Measurements from ENCODE around the gene RUNX2.

RUNX2 gene

DNA sequence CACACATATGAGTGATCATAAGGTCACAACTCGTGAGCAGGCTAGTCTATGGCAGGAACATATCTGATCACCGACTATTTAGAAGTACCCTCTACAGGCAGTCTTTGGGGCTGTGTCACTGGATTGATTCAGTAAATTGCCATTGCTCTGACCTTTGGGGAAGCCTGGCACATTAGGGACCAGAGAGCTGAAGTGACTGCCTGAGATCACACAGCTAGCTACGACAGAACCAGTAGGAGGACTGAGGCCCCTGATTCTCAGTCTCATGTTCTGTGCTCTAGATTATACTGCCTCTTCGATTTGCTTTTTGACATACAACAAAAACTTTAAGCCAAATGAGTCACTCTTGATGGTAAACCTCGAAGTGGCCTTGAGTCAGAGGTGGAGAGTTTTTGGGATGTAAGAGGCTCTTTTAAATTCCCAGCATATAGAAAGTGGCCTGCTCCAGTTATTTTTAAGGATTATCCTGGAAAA is 297.1 kb downstream of the RUNX2 start:
- TF ChIP-seq, protein P1, sequence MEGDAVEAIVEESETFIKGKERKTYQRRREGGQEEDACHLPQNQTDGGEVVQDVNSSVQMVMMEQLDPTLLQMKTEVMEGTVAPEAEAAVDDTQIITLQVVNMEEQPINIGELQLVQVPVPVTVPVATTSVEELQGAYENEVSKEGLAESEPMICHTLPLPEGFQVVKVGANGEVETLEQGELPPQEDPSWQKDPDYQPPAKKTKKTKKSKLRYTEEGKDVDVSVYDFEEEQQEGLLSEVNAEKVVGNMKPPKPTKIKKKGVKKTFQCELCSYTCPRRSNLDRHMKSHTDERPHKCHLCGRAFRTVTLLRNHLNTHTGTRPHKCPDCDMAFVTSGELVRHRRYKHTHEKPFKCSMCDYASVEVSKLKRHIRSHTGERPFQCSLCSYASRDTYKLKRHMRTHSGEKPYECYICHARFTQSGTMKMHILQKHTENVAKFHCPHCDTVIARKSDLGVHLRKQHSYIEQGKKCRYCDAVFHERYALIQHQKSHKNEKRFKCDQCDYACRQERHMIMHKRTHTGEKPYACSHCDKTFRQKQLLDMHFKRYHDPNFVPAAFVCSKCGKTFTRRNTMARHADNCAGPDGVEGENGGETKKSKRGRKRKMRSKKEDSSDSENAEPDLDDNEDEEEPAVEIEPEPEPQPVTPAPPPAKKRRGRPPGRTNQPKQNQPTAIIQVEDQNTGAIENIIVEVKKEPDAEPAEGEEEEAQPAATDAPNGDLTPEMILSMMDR (IDR thresholded peaks at IDR 0.05; ENCODE audit: low read depth, low read length): no peak
- TF ChIP-seq, protein P2, sequence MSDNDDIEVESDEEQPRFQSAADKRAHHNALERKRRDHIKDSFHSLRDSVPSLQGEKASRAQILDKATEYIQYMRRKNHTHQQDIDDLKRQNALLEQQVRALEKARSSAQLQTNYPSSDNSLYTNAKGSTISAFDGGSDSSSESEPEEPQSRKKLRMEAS (IDR thresholded peaks at IDR 0.05; ENCODE audit: low read depth, low read length): no peak
- no peak for TF ChIP-seq POLR2A (IDR thresholded peaks at IDR 0.05; ENCODE audit: extremely low read depth, insufficient read length)
- no peak for TF ChIP-seq MYC (IDR thresholded peaks at IDR 0.05; ENCODE audit: low read depth, low read length)
- no peak overlapping the region for H3K4me3 ChIP-seq (ENCODE audit: low read depth, low read length)
- peak; percentile 65 for DNase-seq (ENCODE audit: low read depth)

DNA sequence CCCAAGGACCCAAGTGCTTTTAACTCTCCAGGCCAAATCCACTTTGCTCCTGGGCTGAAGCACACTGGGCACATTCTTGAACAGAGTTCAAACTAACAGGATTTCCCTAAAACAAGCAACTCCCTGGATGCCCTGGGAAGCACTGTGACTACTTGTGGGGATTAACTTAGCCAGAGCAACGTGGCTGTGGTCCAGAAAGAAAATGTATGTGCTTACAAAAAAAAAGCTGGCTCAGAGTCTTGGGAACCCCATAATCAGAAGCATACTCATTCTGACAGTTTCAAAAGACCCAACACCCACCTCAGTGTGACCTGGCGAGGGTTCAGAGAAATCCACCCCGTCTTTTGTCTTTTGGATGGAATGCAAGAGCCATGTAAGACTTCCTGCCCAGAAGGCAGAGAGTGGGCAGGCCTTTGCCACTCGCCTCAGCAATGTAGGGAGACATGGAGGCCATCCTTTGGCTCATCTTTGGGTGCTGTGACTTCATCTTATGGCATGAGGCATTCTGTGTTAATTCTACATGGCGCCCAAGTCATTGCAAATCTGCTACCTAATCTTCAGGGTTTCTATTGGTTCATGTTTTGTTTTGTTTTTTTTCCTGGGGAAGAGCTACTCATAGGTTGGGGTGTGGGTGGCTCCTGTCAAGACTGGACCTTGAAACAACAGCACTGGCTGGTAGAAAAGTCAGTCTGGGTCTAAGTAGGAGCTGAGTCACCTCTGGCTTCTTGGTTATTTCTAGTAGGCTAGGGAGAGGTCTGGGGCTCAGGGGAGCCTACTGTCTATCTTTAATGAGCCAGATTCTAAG is 298.2 kb downstream of the RUNX2 start:
- DNase-seq (ENCODE audit: low read depth): peak; percentile 93
- TF ChIP-seq, protein P2 (IDR thresholded peaks at IDR 0.05; ENCODE audit: low read depth, low read length): no peak
- TF ChIP-seq POLR2A (IDR thresholded peaks at IDR 0.05; ENCODE audit: extremely low read depth, insufficient read length) (no peak), MYC (IDR thresholded peaks at IDR 0.05; ENCODE audit: low read depth, low read length) (no peak)
- TF ChIP-seq, protein P1 (IDR thresholded peaks at IDR 0.05; ENCODE audit: low read depth, low read length): no peak
- H3K4me3 ChIP-seq (ENCODE audit: low read depth, low read length): no peak overlapping the region

DNA sequence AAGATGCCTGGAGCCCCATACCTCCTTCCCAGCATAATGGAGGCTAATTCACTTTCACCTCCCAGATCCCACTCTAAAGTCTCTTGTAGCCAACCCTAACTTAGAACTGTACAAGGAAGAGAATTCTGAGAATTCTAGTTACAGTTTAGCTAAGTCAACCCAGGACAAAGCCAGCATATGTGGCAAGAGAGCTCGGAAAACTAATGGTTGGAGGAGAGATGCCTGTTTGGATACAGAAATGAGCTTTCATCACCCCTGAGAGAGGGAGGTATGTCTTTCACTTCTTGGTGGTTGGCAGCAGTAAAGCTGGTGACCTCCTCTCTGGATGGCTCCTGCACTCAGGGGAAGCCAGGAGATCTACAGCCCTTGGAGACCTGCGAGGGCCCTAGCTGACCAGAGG is 302.2 kb downstream of the RUNX2 start:
- no peak overlapping the region for H3K4me3 ChIP-seq (ENCODE audit: low read depth, low read length)
- DNase-seq (ENCODE audit: low read depth): no peak
- TF ChIP-seq, protein P2 (IDR thresholded peaks at IDR 0.05; ENCODE audit: low read depth, low read length): no peak
- TF ChIP-seq, protein P1 (IDR thresholded peaks at IDR 0.05; ENCODE audit: low read depth, low read length): no peak
- TF ChIP-seq MYC (IDR thresholded peaks at IDR 0.05; ENCODE audit: low read depth, low read length) (no peak), POLR2A (IDR thresholded peaks at IDR 0.05; ENCODE audit: extremely low read depth, insufficient read length) (no peak)

DNA sequence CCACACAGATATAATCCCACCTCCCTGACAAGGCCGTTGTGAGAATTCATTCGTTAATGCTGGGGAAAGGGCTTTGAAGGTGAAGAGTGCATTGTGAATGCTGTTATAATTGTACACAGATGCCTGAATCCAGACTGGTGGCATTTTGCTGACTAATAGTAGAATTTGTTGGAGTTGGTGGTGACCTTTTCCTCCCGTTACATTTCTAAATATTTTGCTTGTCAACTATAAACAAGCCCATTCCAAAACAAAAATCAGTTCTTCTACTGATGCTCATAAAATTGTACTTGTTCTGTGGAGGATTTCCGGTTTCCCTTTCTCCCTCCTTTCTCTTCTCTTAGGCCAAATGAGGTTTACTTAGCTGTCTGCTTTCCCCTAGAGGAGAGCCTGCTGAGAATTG is 302.7 kb downstream of the RUNX2 start:
- TF ChIP-seq POLR2A (IDR thresholded peaks at IDR 0.05; ENCODE audit: extremely low read depth, insufficient read length): no peak
- TF ChIP-seq MYC (IDR thresholded peaks at IDR 0.05; ENCODE audit: low read depth, low read length): no peak
- TF ChIP-seq, protein P2 (IDR thresholded peaks at IDR 0.05; ENCODE audit: low read depth, low read length): no peak
- TF ChIP-seq, protein P1 (IDR thresholded peaks at IDR 0.05; ENCODE audit: low read depth, low read length): no peak
- no peak overlapping the region for H3K4me3 ChIP-seq (ENCODE audit: low read depth, low read length)
- DNase-seq (ENCODE audit: low read depth): no peak

DNA sequence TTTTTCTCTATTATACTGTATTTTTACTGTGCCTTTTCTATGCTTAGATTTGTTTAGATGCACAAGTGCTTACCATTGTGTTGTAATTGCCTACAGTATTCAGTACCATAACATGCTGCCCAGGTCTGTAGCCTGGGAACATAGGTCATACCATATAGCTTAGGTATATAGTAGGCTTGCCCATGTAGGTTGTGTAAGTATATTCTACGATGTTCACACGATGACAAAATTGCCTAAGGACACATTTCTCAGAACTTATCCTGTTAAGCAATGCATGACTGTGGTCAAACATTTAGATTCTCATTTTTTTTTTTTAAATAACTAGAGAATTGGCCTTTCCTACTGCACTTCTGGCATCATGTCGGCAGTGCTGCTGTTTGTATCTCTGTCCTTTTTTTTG is 303.3 kb downstream of the RUNX2 start:
- peak; percentile 58 for DNase-seq (ENCODE audit: low read depth)
- no peak overlapping the region for H3K4me3 ChIP-seq (ENCODE audit: low read depth, low read length)
- TF ChIP-seq POLR2A (IDR thresholded peaks at IDR 0.05; ENCODE audit: extremely low read depth, insufficient read length) (no peak), MYC (IDR thresholded peaks at IDR 0.05; ENCODE audit: low read depth, low read length) (no peak)
- TF ChIP-seq, protein P1 (IDR thresholded peaks at IDR 0.05; ENCODE audit: low read depth, low read length): no peak
- TF ChIP-seq, protein P2 (IDR thresholded peaks at IDR 0.05; ENCODE audit: low read depth, low read length): no peak

Data from NB4 (cell line).